Activated CD4-positive, alpha-beta T cell treated with anti-CD3 and anti-CD28 coated beads, Interleukin-2, amount 10 ng/mL, durations not matched to agents 7 days and 5 days (primary cell): ENCODE data around the gene CTNNA3. TPM values are rescaled to one million over a fixed set of nuclear protein-coding genes. Genes with fewer than 3 reads are reported as not detected.

Source experiments
- CTCF ChIA-PET: fragments of 350-600 bp; sonication (Branson Sonifier 250); formaldehyde crosslinking; loops from one replicate; lab custom pipeline; 2021; ENCODE audit warnings: antibody characterized with exemption; lab: Charles Lee
- POLR2A ChIA-PET: fragments of 350-600 bp; sonication (Branson Sonifier 250); formaldehyde crosslinking; loops from one replicate; lab custom pipeline; 2021; ENCODE audit warnings: antibody characterized with exemption; lab: Charles Lee
- DNase-seq: peaks from one replicate; pipeline ENCODE4 v3.0.0-alpha.2; 2020
- H3K27ac Mint-ChIP-seq: one replicate; pipeline ENCODE4 v1.8.0; 2021; ENCODE audit warnings: mild to moderate bottlenecking, moderate library complexity, mixed read lengths
- H3K27me3 Mint-ChIP-seq: one replicate; pipeline ENCODE4 v1.8.0; 2021; ENCODE audit warnings: mixed read lengths
- H3K36me3 Mint-ChIP-seq: one replicate; pipeline ENCODE4 v1.8.0; 2021; ENCODE audit warnings: low read depth, mixed read lengths
- H3K4me1 Mint-ChIP-seq: one replicate; pipeline ENCODE4 v1.8.0; 2021; ENCODE audit warnings: mixed read lengths
- H3K4me3 Mint-ChIP-seq: one replicate; pipeline ENCODE4 v1.8.0; 2021; ENCODE audit warnings: mild to moderate bottlenecking, moderate library complexity, mixed read lengths
- H3K9me3 Mint-ChIP-seq: one replicate; pipeline ENCODE4 v1.8.0; 2021; ENCODE audit warnings: mixed read lengths
- total RNA-seq, 2 experiments: library from RNA; stranded (reverse); gene quantifications; one replicate each; pipeline ENCODE4 v1.2.3, GENCODE V29; 2021

The CTNNA3 gene
- total RNA-seq, 2 experiments from 2014 or later, result 0.57 to 0.58 TPM

DNA sequence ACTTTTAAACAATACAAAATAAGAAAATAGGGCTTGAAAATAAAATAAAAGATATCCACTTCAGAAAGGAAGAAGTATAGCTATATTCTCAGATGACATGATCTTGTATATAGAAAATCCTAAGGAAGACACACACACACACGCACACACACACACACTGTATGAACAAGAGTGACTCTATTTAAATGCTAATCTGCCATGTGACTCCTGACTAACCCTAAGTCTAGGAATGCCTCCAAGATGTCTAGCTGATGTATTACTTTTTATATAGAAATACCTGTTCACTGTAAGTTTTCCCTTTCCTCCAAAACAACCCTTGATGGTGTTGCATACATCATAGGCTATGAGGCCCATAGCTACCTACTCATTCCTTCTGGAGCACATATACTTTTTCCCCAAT, 943.3 kb downstream of the CTNNA3 start:
- H3K4me1 Mint-ChIP-seq, result no peaks in the 10 kb centered on the region
- no peak for DNase-seq
- no peaks in the 10 kb centered on the region for H3K36me3 Mint-ChIP-seq
- ChIA-PET CTCF (no interaction called here), POLR2A (no interaction called here)
- no peak overlapping the region for H3K4me3 Mint-ChIP-seq
- H3K9me3 Mint-ChIP-seq, result no peaks in the 10 kb centered on the region
- H3K27me3 Mint-ChIP-seq, result no peaks in the 10 kb centered on the region
- no peak overlapping the region for H3K27ac Mint-ChIP-seq

DNA sequence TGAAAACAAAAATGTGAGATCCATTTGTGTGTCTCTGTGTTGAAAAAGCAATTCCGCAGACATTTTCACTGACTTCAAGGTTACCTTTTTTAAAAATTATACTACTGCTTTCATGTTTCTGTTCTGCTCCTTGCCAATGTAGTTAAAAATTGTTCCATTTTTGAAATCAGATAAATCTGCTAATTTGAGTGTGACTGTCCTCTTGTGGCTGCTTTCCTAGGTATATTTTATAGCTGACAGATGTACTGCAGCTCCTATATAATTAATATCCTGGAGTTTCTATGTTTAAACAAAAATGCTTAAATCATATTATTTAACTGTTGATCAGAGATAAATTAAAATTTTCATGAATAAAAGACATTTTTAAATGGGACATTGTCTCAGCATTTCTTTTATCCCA, 947.8 kb downstream of the CTNNA3 start:
- ChIA-PET CTCF (no interaction called here), POLR2A (no interaction called here)
- no peaks in the 10 kb centered on the region for H3K9me3 Mint-ChIP-seq
- H3K36me3 Mint-ChIP-seq, result no peaks in the 10 kb centered on the region
- H3K27me3 Mint-ChIP-seq, result no peaks in the 10 kb centered on the region
- DNase-seq, result no peak
- H3K4me3 Mint-ChIP-seq, result no peak overlapping the region
- no peak overlapping the region for H3K27ac Mint-ChIP-seq
- H3K4me1 Mint-ChIP-seq, result no peaks in the 10 kb centered on the region

DNA sequence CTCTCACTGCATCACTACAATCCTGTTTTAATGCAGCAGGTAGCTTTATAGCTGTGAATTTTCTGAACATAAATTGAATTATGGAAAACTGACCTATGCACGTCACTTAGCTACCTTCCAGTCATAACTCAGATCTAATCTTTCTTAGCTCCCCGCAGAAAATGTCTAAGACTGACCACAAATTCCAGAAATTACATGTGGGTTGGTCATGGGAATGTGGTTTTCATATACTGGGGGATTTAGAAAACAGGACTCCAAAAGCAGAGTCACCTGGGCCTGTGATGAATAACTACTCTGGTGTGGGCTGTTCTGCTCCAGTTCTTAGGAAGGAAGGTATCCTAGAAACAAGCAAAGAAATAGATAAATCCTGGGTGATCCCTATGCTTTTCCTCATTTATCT, 948.5 kb downstream of the CTNNA3 start:
- Mint-ChIP-seq H3K27ac (no peak overlapping the region), H3K36me3 (no peaks in the 10 kb centered on the region), H3K9me3 (no peaks in the 10 kb centered on the region), H3K27me3 (no peaks in the 10 kb centered on the region), H3K4me1 (no peaks in the 10 kb centered on the region), H3K4me3 (no peak overlapping the region)
- POLR2A ChIA-PET, result no interaction called here
- no peak for DNase-seq
- CTCF ChIA-PET, result no interaction called here

DNA sequence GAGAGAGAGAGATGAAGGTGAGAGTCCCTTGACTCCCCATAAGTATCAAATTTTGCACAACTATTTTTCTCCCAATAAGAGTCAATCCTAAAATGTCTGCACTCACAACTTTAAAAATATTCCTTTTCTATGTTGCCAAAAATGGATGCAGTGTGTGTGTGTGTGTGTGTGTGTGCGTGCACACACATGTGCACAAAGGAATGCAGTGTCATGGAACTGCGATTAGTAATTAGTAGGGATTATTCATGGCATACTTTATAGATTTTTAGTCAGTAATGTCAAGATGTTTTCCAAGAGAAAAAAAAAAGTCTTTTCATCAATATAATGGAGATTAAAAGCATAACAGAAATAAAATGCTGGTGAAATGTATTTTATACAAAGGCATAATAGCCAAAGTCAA, 949.3 kb downstream of the CTNNA3 start:
- H3K36me3 Mint-ChIP-seq, result no peaks in the 10 kb centered on the region
- CTCF ChIA-PET, result no interaction called here
- H3K9me3 Mint-ChIP-seq, result no peaks in the 10 kb centered on the region

DNA sequence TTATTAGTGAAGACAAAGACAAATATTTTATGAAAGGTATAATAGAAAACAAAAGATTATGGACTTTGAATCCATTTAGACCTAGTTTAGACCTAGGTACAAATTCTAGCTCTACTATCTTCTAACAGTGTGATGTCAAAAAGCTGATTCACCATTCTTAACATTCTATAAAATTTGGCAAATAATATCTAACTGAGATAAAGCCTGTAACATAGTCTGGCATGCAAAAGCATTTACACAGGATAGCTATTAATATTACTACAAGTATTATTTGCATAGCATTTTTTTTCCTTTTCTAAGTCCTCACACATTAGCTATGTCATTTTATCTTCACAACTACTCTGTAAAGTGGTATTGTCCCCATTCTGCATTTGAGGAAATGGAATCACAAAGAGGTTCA, 949.7 kb downstream of the CTNNA3 start:
- no peak overlapping the region for H3K4me3 Mint-ChIP-seq
- H3K27ac Mint-ChIP-seq, result no peak overlapping the region
- no peaks in the 10 kb centered on the region for H3K4me1 Mint-ChIP-seq
- DNase-seq, result no peak
- POLR2A ChIA-PET, result no interaction called here
- H3K9me3 Mint-ChIP-seq, result no peaks in the 10 kb centered on the region
- H3K36me3 Mint-ChIP-seq, result no peaks in the 10 kb centered on the region
- CTCF ChIA-PET, result no interaction called here
- H3K27me3 Mint-ChIP-seq, result no peaks in the 10 kb centered on the region

More for the DNA sequence above, 949.3 kb downstream of the CTNNA3 start:
- Mint-ChIP-seq H3K27ac (no peak overlapping the region), H3K4me1 (no peaks in the 10 kb centered on the region), H3K4me3 (no peak overlapping the region), H3K27me3 (no peaks in the 10 kb centered on the region)
- POLR2A ChIA-PET, result no interaction called here
- DNase-seq, result no peak

DNA sequence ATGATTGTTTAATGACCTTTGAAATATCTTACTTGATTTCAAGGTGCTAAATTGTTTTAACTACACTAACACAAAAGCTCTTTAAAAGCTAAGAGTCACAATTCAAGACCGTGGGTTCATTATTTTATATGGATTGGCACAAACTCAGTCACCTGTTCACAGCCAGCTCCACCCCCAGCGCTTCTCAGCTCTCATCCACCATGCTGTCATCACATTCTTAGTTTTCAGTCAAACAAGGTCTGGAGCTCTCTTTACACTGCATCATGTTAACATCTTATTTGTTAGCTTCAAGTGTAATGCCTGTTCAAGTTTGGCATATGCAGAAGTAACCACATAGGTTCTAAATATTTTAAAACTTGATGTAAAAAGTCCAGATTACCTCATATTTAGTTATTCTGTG, 951.1 kb downstream of the CTNNA3 start:
- H3K27ac Mint-ChIP-seq, result no peak overlapping the region
- H3K4me1 Mint-ChIP-seq, result no peaks in the 10 kb centered on the region
- H3K4me3 Mint-ChIP-seq, result no peak overlapping the region
- POLR2A ChIA-PET, result no interaction called here
- no peak for DNase-seq
- H3K27me3 Mint-ChIP-seq, result no peaks in the 10 kb centered on the region
- H3K9me3 Mint-ChIP-seq, result no peaks in the 10 kb centered on the region
- H3K36me3 Mint-ChIP-seq, result no peaks in the 10 kb centered on the region
- CTCF ChIA-PET, result no interaction called here

DNA sequence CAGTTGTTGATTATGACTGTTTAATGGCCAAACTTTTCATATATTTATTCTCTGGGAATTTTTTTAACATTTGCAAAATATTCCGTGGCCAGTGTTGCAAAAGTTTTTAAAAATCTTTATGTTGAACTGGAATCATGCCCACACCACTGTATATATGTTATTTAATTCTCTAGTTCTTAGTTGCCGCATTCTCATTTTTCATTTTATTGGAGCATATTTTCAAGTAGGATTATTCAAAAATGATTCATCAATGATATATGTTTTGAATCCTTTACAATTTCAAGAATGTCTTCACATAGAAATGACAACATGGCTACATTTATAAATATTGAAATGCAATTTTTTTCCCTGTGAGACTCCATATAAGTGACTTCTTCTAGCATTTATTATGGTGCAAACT, 958.8 kb downstream of the CTNNA3 start:
- H3K27me3 Mint-ChIP-seq, result no peaks in the 10 kb centered on the region
- no peaks in the 10 kb centered on the region for H3K4me1 Mint-ChIP-seq
- DNase-seq, result no peak
- no peaks in the 10 kb centered on the region for H3K36me3 Mint-ChIP-seq
- POLR2A ChIA-PET, result no interaction called here
- H3K4me3 Mint-ChIP-seq, result no peak overlapping the region
- H3K9me3 Mint-ChIP-seq, result peaks cover 3% of the 10 kb centered on the region
- CTCF ChIA-PET, result no interaction called here
- no peak overlapping the region for H3K27ac Mint-ChIP-seq

DNA sequence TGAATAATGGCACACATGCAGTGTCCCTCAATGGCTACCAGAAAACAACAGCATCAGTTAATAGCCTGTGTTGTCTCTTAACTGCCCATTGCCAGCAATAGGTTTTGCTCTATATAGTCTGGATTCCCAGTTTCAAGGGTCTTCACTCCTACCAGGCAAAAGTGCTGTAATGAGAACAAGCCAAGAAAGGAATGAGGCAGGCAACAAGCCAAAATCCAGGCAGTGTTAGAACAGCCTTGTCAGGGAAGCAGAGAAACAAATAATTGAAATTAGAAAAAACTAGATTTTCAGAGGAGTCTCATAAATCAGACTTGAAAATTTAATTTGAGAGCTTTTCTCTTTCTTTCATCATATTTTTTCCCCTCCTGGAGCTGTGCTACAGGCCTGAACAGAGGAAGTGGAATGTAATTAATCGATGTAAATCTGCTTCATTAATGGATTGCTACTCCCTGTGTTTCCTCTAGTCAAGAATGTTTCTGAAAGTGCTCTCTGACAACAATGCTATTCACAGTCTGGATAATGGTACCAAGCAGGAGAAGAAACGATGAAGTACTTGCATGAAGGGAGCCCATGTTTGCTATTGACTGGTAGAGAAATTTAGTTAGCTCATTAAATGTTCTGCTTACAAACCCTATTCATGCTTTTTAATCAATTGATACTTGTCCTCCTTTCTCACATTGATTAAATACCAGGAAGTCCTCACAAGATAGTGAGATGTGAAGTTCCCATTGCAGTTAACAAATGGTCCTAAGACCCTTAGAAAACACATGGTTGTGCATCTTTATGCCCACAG, 972.2 kb downstream of the CTNNA3 start:
- Mint-ChIP-seq H3K36me3 (no peaks in the 10 kb centered on the region), H3K9me3 (no peaks in the 10 kb centered on the region), H3K4me1 (no peaks in the 10 kb centered on the region), H3K4me3 (no peak overlapping the region), H3K27ac (no peak overlapping the region), H3K27me3 (no peaks in the 10 kb centered on the region)
- CTCF ChIA-PET, result no interaction called here
- POLR2A ChIA-PET, result no interaction called here
- no peak for DNase-seq

DNA sequence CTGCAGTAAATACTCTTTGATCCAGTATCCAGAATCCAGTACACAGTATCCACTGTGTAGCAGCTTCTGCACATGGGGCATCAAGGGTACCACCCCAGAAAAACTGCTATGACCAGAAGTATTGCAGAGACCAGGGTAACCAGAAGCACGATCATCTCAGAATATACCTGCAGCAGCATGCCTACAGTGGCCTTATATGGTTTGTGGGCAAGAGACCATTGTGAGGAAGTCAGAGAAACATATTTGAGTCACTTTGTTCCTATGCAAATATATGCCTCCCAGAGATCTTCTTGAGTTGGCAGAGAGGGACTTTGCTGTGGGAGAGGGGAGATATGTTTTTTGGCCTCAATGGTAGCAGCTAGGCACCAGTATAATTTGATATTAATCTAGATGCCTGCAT, 976.5 kb downstream of the CTNNA3 start:
- Mint-ChIP-seq H3K27ac (no peak overlapping the region), H3K36me3 (no peaks in the 10 kb centered on the region), H3K9me3 (no peaks in the 10 kb centered on the region), H3K4me3 (no peak overlapping the region), H3K4me1 (no peaks in the 10 kb centered on the region), H3K27me3 (no peaks in the 10 kb centered on the region)
- POLR2A ChIA-PET, result no interaction called here
- no peak for DNase-seq
- CTCF ChIA-PET, result no interaction called here

DNA sequence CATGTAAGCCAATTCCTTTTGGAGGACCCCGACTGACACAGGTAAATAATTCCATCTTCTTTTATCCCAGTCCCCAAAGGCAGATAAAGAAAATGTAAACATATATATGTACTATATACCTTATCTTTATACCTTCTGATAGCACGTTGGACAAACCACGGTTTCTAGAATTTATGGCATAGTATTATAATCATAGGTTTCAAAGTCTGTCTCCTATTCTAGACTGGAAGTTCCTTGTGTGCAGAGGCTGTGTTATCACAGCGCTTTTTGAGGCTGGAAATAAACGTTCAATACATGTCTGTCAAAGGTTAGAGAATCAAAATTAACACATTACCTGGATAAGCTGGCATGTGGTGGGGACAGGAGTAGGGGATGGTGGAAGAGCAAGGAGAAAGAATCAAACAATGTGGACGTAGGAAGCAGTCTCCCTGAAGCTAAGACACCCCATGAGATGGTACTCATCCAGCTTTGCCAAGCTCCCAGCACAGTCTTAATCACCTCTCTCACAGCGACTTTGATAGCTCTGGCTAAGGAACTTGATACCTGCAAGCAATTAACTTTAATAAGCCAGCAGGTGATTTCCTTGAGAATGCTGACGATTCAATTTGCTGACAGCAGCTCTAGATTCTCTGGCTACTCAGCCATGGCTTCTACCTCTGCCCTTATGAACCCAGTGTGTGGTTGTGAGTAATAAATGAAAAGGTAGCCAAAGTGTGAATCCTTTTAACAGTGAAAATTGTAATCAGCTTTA, 978.6 kb downstream of the CTNNA3 start:
- DNase-seq, result no peak
- ChIA-PET POLR2A (no interaction called here), CTCF (no interaction called here)
- no peaks in the 10 kb centered on the region for H3K4me1 Mint-ChIP-seq
- H3K36me3 Mint-ChIP-seq, result no peaks in the 10 kb centered on the region
- H3K27me3 Mint-ChIP-seq, result no peaks in the 10 kb centered on the region
- no peak overlapping the region for H3K4me3 Mint-ChIP-seq
- no peaks in the 10 kb centered on the region for H3K9me3 Mint-ChIP-seq
- no peak overlapping the region for H3K27ac Mint-ChIP-seq

DNA sequence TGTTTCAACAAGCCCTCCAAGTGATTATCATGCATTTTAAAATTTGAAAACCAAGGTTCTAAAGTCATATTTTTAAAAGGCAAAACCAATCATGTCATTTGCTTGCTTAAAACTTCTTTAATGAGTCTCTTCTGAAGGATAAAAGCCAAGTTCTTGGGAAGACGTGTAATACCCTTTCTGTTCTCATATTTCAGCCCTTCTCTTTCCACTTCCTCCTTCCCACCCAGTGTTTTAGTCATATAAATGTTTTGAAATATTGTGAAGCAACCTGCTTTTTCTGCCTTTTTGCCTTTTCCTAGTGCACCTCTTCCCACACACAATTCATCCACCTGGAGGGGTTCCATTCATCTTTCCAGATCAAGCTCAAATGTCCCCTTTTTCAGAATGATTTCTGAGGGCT, 981.3 kb downstream of the CTNNA3 start:
- ChIA-PET CTCF (no interaction called here), POLR2A (no interaction called here)
- H3K9me3 Mint-ChIP-seq, result no peaks in the 10 kb centered on the region
- H3K36me3 Mint-ChIP-seq, result no peaks in the 10 kb centered on the region
- no peak overlapping the region for H3K27ac Mint-ChIP-seq
- no peaks in the 10 kb centered on the region for H3K27me3 Mint-ChIP-seq
- H3K4me1 Mint-ChIP-seq, result no peaks in the 10 kb centered on the region
- no peak overlapping the region for H3K4me3 Mint-ChIP-seq
- no peak for DNase-seq

DNA sequence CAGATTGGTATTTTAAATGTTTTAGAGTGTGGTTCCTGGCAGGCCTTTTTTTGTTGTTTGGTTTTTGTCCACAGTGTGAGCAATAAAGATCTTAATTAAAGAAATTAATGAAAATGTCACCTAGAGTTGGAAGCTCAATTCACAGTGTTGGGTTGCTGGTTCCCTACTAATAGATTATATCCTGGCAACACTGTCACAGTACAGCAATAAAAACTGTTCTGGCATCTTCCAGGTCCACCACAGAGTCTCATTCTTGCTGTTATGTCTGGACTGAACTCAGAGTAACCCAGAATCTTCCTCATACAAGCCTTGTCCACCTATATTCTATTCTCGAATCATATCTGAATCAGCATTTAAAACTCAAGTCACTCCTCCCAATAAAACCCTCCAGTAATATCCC, 982.6 kb downstream of the CTNNA3 start:
- Mint-ChIP-seq H3K4me3 (no peak overlapping the region), H3K36me3 (no peaks in the 10 kb centered on the region), H3K4me1 (no peaks in the 10 kb centered on the region), H3K9me3 (no peaks in the 10 kb centered on the region), H3K27me3 (no peaks in the 10 kb centered on the region), H3K27ac (no peak overlapping the region)
- CTCF ChIA-PET, result no interaction called here
- DNase-seq, result no peak
- POLR2A ChIA-PET, result no interaction called here

DNA sequence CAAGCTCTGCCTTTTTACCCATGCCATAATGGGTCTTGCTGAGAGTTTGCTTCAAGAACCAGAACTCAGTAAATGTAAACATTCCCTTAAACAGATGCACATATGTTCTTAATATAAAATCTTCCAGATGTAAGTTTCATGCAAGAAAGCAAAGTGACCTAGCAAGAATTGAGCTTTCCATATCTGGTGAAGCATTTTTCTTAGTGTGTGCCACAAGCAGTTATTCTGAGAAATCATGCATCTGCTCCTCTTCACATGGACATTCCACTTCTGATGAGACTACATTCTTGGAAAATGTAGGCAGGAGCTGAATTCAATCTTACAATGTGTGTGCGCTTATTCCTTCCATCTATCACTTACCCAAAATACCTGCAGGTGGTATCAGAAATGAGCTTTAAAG, 997.9 kb downstream of the CTNNA3 start:
- H3K27me3 Mint-ChIP-seq, result no peaks in the 10 kb centered on the region
- no peaks in the 10 kb centered on the region for H3K9me3 Mint-ChIP-seq
- no peak overlapping the region for H3K27ac Mint-ChIP-seq
- POLR2A ChIA-PET, result no interaction called here
- no peaks in the 10 kb centered on the region for H3K4me1 Mint-ChIP-seq
- no peak overlapping the region for H3K4me3 Mint-ChIP-seq
- CTCF ChIA-PET, result no interaction called here
- no peak for DNase-seq
- no peaks in the 10 kb centered on the region for H3K36me3 Mint-ChIP-seq

DNA sequence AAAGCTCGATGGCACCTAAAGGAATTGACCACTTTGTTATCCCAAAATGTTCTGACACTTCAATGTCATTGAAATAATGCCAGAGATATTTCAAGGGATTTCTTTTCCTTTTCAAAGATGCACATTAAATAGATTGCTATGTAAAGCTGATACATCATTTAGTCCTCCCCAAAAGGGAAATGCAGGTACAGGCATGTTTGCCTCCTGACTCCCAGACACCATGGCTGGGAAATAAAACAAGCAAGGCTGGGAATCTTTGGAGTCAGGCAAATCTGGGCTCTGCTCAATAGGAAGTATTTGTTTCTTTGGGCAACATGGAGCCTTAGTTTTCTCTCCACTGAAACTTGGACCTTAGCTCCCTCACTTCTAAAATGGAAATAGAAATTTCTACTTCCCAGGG, 1000.9 kb downstream of the CTNNA3 start:
- POLR2A ChIA-PET, result no interaction called here
- CTCF ChIA-PET, result no interaction called here

More for the DNA sequence above, 1000.9 kb downstream of the CTNNA3 start:
- H3K27me3 Mint-ChIP-seq, result no peaks in the 10 kb centered on the region
- no peak for DNase-seq
- no peak overlapping the region for H3K4me3 Mint-ChIP-seq
- H3K4me1 Mint-ChIP-seq, result no peaks in the 10 kb centered on the region
- peaks cover 4% of the 10 kb centered on the region for H3K9me3 Mint-ChIP-seq
- no peaks in the 10 kb centered on the region for H3K36me3 Mint-ChIP-seq
- H3K27ac Mint-ChIP-seq, result no peak overlapping the region
